ENCODE results near the gene ZDHHC18.

The ZDHHC18 gene

DNA sequence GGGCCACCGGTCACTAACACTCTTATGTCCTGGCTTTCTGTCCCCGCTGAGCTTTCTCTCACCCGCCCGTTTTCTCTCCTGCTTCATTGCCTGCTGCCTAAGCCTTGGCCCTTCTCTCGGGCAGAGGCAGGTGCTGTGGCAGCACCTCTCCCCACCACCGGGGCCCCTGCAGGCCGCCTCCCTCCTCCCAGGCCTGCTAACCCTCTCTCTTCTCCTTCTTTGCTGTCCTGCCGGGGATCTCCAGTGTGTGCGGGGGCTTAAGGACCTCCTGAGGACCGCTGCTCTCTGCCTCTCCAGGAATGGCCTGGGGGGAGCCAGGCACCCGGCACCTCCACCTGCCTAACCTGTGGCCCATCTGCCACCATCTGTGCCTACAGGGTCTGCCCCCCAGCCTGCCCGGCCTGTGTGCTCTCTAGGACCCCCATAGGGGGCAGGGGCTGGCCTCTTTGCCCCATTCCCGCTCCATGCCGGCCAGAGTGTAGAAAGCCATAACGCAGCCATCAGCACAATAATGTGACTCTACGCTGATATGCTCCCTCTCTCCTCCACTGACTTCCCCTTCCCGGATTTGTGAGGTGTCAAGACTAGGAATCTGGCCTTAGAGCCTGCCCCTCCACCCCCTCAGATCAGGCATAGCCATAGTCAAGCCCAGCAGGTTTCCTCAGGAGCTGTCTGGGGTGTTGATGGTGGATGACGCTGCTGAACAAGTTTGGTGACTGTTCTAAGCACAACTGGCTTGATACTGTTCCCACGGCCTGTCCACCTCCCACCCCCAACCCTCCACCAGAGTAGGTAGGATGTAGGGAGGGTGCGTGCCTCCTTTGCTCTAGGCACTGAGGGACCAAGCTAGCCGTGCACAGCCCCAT lies 30.3 kb downstream of the ZDHHC18 start:
- no peak for DNase-seq (ENCODE audit: insufficient read length, low spot score)
- FAIRE-seq: no peak
- TF ChIP-seq, protein P1, sequence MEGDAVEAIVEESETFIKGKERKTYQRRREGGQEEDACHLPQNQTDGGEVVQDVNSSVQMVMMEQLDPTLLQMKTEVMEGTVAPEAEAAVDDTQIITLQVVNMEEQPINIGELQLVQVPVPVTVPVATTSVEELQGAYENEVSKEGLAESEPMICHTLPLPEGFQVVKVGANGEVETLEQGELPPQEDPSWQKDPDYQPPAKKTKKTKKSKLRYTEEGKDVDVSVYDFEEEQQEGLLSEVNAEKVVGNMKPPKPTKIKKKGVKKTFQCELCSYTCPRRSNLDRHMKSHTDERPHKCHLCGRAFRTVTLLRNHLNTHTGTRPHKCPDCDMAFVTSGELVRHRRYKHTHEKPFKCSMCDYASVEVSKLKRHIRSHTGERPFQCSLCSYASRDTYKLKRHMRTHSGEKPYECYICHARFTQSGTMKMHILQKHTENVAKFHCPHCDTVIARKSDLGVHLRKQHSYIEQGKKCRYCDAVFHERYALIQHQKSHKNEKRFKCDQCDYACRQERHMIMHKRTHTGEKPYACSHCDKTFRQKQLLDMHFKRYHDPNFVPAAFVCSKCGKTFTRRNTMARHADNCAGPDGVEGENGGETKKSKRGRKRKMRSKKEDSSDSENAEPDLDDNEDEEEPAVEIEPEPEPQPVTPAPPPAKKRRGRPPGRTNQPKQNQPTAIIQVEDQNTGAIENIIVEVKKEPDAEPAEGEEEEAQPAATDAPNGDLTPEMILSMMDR (IDR thresholded peaks at IDR 0.05; ENCODE audit: insufficient read depth, missing control alignments): no peak

DNA sequence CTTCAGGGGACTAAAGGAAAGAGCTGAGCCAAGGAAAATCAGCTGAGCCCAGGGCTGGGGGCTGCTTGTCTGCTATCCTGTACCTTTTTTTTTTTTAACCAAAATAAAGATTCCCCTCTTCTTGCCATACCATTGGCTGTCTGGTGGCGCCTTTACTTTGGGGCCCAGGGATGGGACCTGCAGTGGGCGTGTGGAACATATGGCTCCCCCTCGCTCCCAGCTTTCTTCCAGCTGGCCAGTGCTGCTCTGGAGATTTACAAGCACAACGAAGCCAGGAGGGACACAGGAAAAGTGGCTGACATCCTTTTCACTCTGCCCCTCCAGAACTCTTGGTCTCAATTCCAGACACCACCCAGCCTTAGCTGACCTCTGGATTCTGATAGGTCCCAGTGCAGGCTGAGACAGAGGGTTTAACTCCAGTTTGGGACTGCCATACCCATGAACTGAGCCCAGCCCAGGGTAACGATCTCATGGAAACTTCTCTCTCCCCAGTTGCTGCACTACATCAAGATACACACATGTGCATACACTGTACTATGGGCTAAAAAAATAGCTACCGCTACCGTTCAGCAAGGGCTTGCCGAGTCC lies 31.1 kb downstream of the ZDHHC18 start:
- DNase-seq (ENCODE audit: insufficient read length, low spot score) (no peak), FAIRE-seq (no peak)
- TF ChIP-seq, protein P1 (IDR thresholded peaks at IDR 0.05; ENCODE audit: insufficient read depth, missing control alignments): no peak

DNA sequence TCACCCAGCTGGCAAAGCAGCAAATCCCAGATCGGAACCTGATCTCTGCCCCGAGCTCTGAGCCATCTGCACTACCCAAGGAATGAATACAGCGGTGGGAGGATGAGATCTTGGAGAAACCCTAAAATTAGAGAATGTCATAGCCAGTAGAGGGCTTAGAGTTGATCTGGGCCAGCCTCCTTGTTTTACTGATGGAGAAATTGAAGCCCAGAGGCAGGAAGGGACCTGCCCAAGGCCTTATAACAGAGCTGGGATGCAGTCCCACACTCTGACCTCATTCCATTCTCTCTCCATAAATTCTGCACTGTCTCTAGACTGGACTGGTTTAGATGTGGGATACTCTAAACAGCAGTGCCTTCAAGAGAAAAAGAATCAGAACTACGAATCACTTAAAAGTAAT lies 31.7 kb downstream of the ZDHHC18 start:
- TF ChIP-seq, protein P1 (IDR thresholded peaks at IDR 0.05; ENCODE audit: insufficient read depth, missing control alignments): no peak
- no peak for FAIRE-seq

DNA sequence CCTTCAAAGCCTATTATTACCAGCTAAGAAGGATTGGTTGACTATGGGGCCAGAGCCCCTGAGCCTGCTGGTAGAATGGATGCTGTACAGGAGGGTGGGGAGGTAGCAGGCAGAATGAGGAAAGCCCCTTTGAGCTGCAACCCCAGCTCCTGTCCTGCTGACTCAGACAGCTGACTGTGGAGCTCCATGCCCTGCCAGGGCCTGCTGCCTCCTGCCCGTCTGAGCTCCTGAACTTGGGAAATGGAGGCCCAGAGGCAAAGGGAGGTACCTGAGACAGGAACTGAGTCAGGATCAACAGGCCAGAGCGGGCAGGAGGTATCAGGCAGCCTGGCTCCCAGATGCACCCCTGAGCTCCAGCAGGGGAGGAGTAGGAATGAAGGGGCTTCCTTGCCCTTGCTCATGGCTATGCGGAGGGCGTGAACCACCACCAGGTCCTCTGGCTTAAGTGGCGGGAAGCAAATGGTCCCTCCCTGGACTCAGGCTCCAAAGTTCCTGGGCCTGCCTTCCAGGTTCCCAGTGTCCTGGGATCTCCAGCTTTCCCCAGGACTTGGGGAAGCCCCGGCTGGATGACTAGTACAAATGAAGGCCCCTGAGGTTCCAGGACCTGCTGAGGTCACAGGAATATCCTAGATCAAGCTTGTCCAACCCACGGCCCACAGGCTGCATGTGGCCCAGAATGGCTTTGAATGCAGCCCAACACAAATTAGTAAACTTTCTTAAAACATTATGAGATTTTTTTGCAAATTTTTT lies 32.6 kb downstream of the ZDHHC18 start:
- FAIRE-seq (no peak), DNase-seq (ENCODE audit: insufficient read length, low spot score) (no peak)
- TF ChIP-seq, protein P1 (IDR thresholded peaks at IDR 0.05; ENCODE audit: insufficient read depth, missing control alignments): no peak

More for the DNA sequence above, 31.7 kb downstream of the ZDHHC18 start:
- DNase-seq (ENCODE audit: insufficient read length, low spot score): no peak

DNA sequence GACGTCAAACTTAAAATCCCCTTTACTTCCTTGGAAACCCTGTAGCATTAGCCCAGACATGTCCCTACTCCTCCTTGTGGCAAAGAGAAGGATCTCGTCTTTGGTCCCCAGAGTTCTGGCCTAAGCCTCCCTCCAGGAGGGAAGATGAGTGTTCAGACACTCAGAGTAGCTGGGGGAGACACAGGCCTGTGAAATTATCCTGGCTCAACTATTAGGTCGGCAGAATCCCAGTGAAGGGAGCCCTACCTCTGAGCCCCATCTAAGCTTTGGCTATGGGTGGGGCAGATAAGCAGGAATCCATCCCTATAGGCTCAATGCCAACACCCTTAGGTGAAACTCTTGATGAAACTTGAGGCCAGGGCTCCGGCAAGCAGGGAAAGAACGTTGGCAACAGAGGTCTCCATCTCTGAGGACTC lies 34.8 kb downstream of the ZDHHC18 start:
- DNase-seq (ENCODE audit: insufficient read length, low spot score) (no peak), FAIRE-seq (no peak)
- TF ChIP-seq, protein P1 (IDR thresholded peaks at IDR 0.05; ENCODE audit: insufficient read depth, missing control alignments): no peak

DNA sequence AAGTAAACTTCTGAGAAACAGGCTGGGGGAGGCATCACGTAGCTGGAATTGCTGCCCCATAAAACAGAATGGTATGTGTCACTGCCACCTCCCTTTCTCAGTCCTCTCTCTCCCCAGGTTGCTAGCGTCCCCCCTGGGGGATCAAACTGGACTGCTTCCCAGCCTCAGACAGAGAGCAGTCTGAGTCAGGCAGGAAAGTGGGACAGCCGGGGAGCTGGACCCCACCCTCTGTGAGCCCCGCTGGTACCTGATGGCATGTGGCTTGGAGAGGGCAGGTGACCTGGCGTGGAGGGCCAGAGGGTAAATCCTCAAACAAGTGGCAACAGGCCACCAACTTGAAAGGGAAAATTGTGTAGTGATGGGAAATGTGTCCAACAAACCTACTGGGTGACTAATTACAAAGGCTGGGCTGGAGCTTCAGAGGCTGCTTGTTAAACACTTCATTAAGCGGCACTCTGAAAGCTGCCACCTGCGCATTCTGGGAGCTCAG lies 35.4 kb downstream of the ZDHHC18 start:
- no peak for DNase-seq (ENCODE audit: insufficient read length, low spot score)

More for the DNA sequence above, 35.4 kb downstream of the ZDHHC18 start:
- TF ChIP-seq, protein P1 (IDR thresholded peaks at IDR 0.05; ENCODE audit: insufficient read depth, missing control alignments): no peak
- no peak for FAIRE-seq
